Stimulated activated CD8-positive, alpha-beta memory T cell treated with anti-CD3 and anti-CD28 coated beads, Interleukin-12 subunit alpha, Interleukin-12 subunit beta, amount 100 ng/mL, for 24 hours (primary cell): ENCODE measurements around the gene TDRD1.
"Not testable (repeated sequence)": the region's sequence is repeated elsewhere in the genome, so short reads cannot be mapped to it uniquely, and the experiment has no call there.

Source experiments
- DNase-seq: peaks from one replicate; pipeline ENCODE4 v3.0.0-alpha.2; 2020; ENCODE audit errors: extremely low read depth

Gene TDRD1, protein sequence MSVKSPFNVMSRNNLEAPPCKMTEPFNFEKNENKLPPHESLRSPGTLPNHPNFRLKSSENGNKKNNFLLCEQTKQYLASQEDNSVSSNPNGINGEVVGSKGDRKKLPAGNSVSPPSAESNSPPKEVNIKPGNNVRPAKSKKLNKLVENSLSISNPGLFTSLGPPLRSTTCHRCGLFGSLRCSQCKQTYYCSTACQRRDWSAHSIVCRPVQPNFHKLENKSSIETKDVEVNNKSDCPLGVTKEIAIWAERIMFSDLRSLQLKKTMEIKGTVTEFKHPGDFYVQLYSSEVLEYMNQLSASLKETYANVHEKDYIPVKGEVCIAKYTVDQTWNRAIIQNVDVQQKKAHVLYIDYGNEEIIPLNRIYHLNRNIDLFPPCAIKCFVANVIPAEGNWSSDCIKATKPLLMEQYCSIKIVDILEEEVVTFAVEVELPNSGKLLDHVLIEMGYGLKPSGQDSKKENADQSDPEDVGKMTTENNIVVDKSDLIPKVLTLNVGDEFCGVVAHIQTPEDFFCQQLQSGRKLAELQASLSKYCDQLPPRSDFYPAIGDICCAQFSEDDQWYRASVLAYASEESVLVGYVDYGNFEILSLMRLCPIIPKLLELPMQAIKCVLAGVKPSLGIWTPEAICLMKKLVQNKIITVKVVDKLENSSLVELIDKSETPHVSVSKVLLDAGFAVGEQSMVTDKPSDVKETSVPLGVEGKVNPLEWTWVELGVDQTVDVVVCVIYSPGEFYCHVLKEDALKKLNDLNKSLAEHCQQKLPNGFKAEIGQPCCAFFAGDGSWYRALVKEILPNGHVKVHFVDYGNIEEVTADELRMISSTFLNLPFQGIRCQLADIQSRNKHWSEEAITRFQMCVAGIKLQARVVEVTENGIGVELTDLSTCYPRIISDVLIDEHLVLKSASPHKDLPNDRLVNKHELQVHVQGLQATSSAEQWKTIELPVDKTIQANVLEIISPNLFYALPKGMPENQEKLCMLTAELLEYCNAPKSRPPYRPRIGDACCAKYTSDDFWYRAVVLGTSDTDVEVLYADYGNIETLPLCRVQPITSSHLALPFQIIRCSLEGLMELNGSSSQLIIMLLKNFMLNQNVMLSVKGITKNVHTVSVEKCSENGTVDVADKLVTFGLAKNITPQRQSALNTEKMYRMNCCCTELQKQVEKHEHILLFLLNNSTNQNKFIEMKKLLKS

DNA sequence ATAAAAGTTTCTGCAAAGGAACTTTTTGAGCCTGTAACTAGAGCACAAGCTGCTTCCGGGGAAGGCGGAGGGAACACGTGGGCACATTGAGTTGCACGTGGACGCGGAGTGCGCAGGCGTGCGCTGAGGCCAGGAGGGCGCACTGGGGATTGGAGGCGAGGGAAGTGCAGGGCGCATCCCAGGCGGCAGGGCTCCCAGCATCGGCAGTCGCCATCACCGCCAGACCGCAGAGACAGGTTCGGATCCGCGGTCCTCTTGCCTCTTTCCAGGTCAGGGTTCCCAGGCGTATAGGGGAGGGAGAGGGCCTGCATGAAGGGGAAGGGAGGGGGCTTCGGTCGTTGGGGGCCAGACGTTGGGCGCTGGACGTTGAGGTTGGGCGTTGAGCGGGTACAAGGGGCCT lies at the start of gene TDRD1:
TDRD1 (plus strand) TSS at position 206 of the 400 bp plus-strand sequence. CDS start 8,479 bp downstream, outside the sequence.
- DNase-seq: no peak

DNA sequence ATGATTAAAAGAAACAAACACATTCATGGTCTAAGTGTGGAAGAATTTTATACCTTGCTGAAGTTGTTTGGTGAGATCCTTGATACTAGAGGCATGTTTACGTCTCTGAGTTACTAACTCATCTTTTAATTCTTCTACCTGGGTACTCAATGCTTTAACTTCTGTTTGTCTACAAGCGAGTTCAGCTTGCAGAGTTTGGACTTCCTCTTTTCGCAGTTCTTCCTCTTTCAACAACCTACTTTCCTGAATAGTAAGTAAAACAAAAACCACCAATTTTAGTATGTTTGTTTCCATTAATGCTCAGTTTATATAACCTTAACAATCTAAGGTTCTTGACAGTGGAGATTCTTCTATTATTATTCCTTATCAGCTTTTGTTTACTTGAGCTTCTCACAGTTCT lies 48.1 kb upstream of the TDRD1 start:
- DNase-seq: no peak

DNA sequence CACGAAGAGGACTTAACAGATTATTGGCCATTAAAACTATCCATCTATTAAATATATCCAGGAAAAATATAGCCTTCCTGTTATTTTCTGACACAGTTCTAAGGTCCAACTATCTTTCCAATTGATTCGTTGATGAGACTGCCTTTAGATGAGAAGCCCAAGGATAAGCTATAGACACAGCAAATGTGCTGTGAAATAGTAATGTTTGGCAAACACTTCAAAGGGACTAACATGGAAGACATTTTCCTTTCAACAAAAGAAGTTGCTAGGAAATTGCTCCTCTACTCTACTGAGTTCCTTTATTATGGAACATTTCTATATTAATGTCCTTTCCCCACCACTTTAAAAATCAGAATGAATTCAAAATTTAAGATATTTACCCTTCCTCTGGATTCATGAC lies 43.7 kb upstream of the TDRD1 start:
- DNase-seq: no peak

DNA sequence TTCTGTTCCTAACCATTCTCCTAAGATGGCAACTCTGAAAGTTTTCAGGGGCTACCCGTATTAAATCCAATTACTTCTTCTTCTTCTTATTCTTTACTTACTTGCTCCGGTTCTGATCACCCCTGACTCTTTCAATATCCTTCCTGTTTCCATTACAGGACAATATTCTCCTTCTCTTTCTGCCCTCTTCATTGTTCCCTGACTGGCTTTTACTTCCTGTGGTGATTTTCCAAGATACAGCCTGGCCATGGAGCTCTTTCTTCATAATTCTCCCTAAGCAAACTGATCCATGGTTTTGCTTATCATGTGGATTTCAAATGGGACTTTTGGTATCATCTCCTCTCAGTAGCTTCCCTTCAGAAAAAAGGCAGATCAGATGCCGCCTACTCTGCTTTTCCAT lies 40.6 kb upstream of the TDRD1 start:
- no peak for DNase-seq

DNA sequence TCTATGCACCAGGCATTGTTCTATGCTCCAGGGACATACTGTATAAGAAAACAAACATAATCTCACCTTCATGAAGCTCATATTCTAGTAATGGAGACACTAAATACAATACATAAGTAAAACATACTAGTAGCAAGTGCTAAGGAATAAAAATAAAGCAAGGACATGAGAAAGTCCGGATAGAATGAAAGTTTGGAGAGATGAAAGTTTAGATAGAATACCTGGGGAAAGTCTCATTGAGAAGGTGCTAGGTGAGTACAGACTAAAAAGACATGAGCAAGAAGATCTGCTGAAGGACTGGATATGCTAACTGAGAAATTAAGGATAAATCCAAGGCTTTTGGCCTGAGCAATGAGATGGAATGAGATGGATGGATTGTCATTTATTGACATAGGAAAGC lies 39.1 kb upstream of the TDRD1 start:
- DNase-seq: no peak

DNA sequence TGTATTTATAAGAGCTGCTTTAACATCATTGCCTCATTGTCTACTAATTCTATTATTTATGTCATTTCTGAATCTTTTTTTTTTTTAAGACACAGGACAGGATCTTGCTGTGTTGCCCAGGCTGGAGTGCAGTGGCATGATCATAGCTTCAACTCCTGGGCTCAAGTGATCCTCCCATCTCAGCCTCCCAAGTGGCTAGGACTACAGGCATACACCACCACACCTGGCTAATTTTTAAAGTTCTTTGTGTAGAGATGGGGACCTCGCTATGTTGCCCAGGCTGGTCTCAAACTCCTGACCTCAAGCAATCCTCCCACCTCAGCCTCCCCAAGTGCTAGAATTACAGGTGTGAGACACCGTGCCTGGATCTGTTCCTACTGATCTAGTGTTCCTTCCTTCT lies 38.3 kb upstream of the TDRD1 start:
- not testable (repeated sequence) for DNase-seq

DNA sequence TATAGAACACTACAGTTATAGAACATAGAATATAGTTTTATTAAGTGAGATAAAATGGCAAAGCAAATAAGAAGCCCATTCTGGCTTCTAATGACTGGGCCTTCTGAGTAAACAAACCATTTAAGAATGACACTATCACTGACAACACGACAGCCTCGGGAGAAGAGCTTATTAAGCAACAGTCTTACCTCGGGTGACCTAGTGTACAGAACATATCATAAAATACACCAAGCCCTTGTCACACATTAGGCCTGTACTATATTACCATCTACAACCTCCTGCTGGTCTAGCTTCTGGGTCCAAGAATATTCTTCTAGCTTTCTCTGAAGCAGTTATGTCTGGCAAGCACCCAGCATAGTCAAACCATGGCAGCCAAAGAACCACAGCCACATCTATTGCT lies 37.1 kb upstream of the TDRD1 start:
- DNase-seq: no peak

DNA sequence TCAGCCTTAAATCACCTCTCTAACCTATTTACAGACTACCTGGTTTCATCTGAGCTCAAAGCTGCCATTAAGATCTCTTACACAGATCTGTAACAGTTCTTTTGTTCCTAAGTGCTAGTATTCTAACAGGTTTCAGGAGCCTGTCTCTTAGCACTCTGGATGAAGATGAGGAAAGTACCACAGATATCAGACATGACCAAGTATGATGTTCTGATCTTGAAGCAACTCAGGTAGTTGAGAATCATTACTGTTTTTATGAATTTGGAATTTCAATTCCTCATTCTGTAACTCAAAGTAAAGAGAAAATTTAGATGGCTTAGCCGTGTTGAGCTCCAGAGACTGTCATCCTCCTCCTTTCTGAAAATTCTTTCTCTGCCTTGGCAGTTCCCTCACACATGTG lies 36.0 kb upstream of the TDRD1 start:
- DNase-seq: no peak

DNA sequence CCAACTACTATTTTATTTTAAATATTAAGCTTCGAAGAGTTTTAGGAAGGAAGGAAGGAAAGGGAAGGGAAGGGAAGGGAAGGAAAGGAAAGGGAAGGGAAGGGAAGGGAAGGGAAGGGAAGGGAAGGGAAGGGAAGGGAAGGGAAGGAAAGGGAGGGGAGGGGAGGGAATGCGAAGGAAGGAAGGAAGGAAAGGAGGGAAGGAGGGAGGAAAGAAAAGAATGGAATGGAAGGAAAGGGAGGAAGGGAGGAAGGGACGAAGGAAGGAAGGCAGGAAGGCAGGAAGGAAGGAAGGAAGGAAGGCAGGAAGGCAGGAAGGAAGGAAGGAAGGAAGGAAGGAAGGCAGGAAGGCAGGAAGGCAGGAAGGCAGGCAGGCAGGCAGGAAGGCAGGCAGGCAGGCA lies 29.7 kb upstream of the TDRD1 start:
- DNase-seq: not testable (repeated sequence)

DNA sequence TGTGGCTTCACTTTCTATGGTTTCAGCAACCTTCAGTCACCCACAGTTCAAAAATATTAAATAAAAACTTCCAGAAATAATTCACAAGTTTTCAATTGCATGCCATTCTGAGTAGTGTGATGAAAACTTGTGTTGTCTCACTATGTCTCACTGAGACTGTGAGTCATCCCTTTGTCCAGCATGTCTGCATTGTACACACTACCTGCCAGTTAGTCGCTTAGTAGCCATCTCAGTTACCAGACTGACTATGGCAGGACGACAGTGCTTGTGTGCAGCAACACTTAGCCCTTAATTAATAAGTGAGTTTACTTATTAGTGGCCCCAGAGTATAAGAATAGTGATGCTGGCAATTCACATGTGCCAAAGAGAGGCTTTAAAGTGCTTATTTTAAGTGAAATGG lies 27.7 kb upstream of the TDRD1 start:
- DNase-seq: no peak

DNA sequence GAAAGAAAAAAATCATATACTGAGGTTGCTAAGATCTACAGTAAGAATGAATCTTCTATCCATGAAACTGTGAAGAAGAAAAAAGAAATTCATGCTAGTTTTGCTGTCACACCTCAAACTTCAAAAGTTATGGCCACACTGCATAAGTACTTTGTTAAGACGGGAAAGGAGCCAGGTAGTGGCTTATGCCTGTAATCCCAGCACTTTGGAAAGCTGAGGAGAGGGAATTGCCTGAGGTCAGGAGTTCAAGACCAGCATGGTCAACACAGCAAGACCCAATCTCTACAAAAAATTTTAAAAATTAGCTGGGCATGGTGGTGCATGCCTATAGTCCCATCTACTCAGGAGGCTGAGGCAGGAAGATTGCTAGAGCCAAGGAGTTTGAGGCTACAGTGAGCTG lies 27.3 kb upstream of the TDRD1 start:
- no peak for DNase-seq

DNA sequence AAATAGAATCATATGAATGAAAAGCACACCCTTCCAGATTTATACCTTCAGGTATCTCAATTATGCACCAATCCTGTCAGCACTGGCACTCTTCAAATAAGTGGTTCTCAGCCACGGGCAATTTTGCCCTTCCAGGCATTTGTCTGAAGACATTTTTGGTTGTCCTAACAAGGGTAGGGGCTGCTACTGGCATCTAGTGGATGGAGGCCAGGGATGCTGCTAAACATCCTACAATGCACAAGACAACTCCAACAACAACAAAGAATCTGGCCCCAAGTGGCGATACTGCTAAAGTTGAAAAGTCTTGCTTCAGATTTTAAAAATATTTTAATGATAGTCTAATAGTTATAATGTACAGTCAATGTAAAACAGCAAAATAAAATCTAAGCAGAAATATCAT lies 21.2 kb upstream of the TDRD1 start:
- no peak for DNase-seq

DNA sequence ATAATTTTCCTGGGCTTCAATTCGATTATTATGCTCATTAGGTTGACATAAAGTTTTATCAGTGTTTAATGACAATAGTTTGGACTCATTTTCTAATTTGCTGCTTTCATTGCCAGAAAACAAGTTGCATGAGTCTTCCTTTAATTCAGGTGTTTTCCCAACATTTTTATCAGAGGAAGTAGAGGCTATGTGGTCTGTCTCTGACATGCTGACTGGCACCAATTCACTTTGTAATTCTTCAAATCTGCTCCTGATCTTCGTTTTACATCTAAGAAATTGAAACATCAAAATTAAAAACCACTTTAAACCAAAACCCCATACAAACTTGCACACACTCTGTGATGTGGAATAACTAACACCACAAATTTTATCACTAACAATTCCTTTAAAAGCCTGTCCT lies 16.1 kb upstream of the TDRD1 start:
- no peak for DNase-seq

DNA sequence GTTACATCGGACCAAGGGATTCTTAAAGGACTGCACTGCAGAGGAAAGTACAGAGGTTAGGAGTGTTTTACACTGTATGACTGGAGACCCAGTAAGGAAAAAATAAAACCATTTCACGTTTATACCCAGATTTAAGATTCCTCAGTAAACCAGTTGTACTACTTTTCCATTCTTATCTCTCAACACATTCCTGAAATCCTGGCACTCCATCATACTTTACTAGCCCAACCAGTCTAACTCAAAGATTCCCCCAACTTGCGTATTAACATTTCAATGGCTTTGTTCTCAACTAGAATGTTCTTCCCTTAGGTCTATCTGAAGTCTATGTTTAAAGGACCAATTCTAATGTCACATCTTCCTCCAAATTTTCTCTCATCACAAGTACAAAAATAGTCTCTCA lies 13.1 kb upstream of the TDRD1 start:
- DNase-seq: no peak

DNA sequence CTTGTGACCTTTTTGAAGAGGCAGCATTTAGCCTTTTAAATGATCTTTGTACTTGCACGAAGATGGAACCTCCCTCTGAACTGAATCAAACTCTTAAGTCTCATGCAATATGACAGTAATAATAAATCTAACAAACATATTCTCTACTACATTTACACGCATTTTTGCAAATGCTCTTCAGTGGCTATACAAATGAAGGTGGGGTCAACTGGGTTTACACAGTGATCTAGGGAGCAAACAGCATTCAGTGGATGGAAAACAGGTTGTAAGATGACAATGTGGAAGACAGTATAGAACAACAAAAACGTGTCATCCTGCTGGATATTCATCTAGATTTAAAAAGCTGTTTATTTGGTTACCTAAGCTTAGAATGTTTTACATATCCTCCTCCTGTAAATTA lies 12.7 kb upstream of the TDRD1 start:
- no peak for DNase-seq

DNA sequence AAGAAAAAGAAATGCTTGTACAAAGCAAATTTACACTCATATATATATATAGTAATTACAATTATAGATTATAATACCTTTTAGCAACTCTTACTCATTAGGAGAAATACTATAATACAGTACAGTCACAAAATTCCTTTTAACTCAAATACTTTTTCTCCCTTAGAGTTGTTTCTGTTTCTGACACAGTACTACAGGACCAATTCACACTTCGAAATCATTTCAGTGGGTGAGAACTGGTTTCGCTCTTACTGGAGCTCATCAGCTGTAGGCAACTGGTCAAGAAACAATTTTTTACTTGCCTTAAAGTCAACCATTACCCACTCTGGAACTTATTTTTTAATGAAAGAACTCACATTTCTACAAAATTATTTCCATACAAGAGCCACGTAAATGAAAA lies 11.2 kb upstream of the TDRD1 start:
- DNase-seq: no peak

DNA sequence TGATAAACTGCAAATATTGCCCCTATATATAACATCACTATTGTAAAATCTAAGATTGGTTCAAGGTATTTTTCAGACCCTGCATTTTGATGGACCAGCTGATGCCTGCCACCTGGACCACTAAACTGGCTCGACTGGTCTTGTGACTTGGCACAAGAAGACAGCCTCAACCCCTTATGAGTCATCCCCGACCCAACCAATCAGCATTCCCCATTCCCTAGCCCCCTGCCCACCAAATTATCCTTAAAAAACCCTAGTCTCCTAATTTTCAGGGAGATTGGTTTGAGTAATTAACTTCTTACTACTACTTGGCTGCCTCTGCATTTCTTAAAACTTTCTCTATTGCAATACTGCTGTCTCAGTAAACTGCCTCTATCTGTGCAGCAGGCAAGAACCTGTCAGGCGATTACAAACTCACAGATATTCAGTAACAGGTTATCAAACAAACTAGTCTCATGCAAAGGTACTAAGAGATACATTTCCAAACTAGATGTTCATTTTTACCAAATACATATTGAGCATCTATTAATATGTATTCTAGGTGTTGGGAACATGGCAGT lies 10.6 kb upstream of the TDRD1 start:
- no peak for DNase-seq

DNA sequence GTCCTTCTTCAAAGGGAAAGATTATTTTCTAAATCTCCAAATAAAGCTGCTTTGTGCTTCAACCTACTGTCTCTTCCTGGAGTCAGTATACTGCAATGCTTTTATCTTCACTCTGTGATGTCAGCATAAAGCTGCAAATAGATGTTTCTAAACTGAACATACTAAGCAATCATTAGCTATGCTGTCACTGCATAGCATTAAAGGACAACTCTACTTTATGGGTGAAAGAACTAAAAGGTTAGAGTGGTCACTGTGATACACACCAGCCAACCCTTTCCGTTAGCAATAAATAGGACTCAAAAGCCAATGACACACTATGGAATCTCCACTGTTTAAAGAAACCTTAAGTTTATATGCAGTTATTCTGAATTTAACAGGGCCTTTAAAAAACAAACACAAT lies 6.9 kb upstream of the TDRD1 start:
- DNase-seq: no peak

DNA sequence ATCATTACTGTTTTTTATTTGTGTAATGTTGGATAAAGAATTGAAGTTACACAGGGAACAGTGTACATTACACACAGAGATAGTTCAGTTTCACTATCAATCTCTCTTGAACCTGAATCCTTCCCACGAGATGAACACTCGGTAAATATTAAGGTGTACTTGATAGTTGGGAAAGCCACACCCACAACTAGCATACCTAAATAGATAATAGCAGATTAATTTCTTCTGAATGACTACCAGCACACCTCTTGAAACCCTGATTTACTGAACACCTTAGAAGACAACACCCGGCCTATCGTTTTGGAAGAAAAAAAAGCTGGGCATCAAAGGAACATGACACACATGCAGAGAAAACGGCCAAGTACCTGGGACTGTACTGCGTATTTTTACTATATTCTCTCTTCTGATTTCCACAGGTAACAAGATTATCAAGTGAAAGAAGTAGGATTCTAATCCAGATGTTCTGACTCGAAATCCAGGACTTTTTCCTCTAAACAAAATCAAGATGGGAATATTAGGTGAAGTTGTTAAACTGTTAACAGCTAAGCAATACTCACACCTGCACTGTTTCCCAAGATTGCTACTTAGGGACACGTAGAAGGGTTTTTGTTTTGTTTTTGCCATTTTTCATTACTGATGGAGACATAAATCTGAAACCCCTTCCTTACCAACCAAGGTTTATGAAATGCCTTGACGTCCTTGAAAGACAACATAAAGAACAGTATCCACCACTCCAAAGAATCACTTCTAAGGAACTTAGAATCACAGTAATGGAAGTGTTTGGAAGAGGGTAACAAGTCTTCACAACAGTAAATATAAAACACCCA lies 6.2 kb upstream of the TDRD1 start:
- no peak for DNase-seq

DNA sequence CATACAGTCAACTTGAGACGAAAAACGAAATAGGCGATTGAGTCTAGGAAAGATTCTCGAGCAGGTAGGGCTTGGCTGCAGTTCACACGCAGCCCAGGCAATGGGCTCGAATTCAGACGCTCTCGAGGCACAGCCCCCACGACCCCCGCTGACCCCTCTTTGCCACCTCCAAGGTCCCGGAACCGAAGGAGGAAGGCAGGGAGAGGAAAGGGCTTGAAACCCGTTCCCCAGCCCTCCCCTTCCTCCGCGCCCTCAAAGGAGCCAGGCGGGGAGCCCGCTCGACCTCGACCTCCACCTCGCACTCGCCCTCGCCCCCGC lies 5.6 kb upstream of the TDRD1 start:
- DNase-seq: no peak

DNA sequence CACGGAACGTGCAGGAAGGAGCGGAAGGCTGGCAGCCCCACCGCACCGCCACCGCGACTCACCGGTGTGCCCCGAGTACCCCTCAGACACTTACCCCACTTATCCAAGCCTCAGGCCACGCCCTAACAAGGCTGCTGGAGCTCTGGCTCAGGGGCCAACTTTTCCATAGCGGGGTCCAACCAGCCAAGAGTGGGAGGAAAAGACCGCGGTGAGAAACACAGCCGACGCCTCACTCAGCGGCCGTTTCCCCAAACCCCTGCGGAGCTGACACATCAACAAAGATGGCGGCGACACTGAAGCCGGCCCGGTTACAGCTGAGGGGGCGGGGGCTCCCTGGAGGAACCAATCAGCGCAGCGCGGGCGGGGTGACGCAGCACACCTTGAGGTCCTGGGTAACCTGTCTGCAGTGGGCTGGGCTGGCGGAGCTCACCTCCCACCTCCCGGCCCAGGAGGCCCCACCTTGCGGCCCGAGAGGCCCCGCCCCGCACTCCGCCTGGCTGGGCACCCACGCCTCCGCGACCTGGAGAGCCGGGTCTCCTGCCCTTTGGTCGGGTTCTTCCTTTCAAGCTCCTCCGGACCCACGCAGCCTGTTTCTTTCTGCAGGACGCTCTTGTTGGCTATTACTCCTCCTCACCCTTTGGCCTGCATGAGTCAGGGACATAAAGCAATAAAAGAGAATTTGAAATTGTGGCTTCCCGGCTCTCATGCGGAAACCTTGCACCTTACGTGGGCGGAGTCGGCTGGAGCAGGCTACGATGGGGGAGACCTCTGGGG lies 5.0 kb upstream of the TDRD1 start, which contains the start of gene CCDC186:
CCDC186 (minus strand) TSS at position 283 of the 774 bp plus-strand sequence. CDS start 10,935 bp downstream, outside the sequence.
- DNase-seq: peak; percentile 91
